ENCODE measurements around the gene IGSF8.
A peak's percentile ranks its signal among the peaks of the same experiment; 100 is the strongest.

Gene IGSF8

GRCh38 chr1:160103658-160104408 is 5.4 kb upstream of the IGSF8 start:
- H3K36me3 ChIP-seq (ENCODE audit: low read depth): no peaks in the 10 kb centered on the region
- no peak overlapping the region for H3K4me3 ChIP-seq (ENCODE audit: severe bottlenecking)
- H3K9me3 ChIP-seq (ENCODE audit: severe bottlenecking): no peaks in the 10 kb centered on the region
- ATAC-seq (ENCODE audit: low read depth): no peak
- no peak for TF ChIP-seq CTCF (IDR thresholded peaks at IDR 0.05; ENCODE audit: poor library complexity, severe bottlenecking)
- H3K4me1 ChIP-seq (ENCODE audit: insufficient read depth, poor library complexity, severe bottlenecking): no peaks in the 10 kb centered on the region
- H3K27me3 ChIP-seq (ENCODE audit: insufficient read depth, poor library complexity, severe bottlenecking): no peaks in the 10 kb centered on the region
- no peak overlapping the region for H3K27ac ChIP-seq (ENCODE audit: poor library complexity, severe bottlenecking)
- no peak for DNase-seq (ENCODE audit: low spot score)

GRCh38 chr1:160101717-160102522 is 3.5 kb upstream of the IGSF8 start:
- Histone ChIP-seq H3K4me1 (ENCODE audit: insufficient read depth, poor library complexity, severe bottlenecking) (peaks cover 7% of the 10 kb centered on the region), H3K9me3 (ENCODE audit: severe bottlenecking) (no peaks in the 10 kb centered on the region), H3K27me3 (ENCODE audit: insufficient read depth, poor library complexity, severe bottlenecking) (no peaks in the 10 kb centered on the region), H3K27ac (ENCODE audit: poor library complexity, severe bottlenecking) (no peak overlapping the region), H3K4me3 (ENCODE audit: severe bottlenecking) (no peak overlapping the region), H3K36me3 (ENCODE audit: low read depth) (no peaks in the 10 kb centered on the region)
- ATAC-seq (ENCODE audit: low read depth) (no peak), DNase-seq (ENCODE audit: low spot score) (no peak)
- no peak for TF ChIP-seq CTCF (IDR thresholded peaks at IDR 0.05; ENCODE audit: poor library complexity, severe bottlenecking)

GRCh38 chr1:160101037-160101716 is 2.8 kb upstream of the IGSF8 start:
- ATAC-seq (ENCODE audit: low read depth): peak; percentile 32
- no peak overlapping the region for H3K4me3 ChIP-seq (ENCODE audit: severe bottlenecking)
- H3K4me1 ChIP-seq (ENCODE audit: insufficient read depth, poor library complexity, severe bottlenecking): peaks cover 9% of the 10 kb centered on the region
- TF ChIP-seq CTCF (IDR thresholded peaks at IDR 0.05; ENCODE audit: poor library complexity, severe bottlenecking): peak; percentile 95
- no peaks in the 10 kb centered on the region for H3K36me3 ChIP-seq (ENCODE audit: low read depth)
- no peak for DNase-seq (ENCODE audit: low spot score)
- no peaks in the 10 kb centered on the region for H3K27me3 ChIP-seq (ENCODE audit: insufficient read depth, poor library complexity, severe bottlenecking)
- no peaks in the 10 kb centered on the region for H3K9me3 ChIP-seq (ENCODE audit: severe bottlenecking)
- H3K27ac ChIP-seq (ENCODE audit: poor library complexity, severe bottlenecking): no peak overlapping the region

- no peaks in the 10 kb centered on the region for H3K36me3 ChIP-seq (ENCODE audit: low read depth)
- no peak overlapping the region for H3K27ac ChIP-seq (ENCODE audit: poor library complexity, severe bottlenecking)
- ATAC-seq (ENCODE audit: low read depth) (no peak), DNase-seq (ENCODE audit: low spot score) (no peak)
- H3K4me3 ChIP-seq (ENCODE audit: severe bottlenecking): no peak overlapping the region
- no peaks in the 10 kb centered on the region for H3K27me3 ChIP-seq (ENCODE audit: insufficient read depth, poor library complexity, severe bottlenecking)
- H3K9me3 ChIP-seq (ENCODE audit: severe bottlenecking): no peaks in the 10 kb centered on the region
- peaks cover 9% of the 10 kb centered on the region for H3K4me1 ChIP-seq (ENCODE audit: insufficient read depth, poor library complexity, severe bottlenecking)
- no peak for TF ChIP-seq CTCF (IDR thresholded peaks at IDR 0.05; ENCODE audit: poor library complexity, severe bottlenecking)
Measured at GRCh38 chr1:160099716-160100375, 1.4 kb upstream of the IGSF8 start.

All from RWPE2 (cell line).